ENCODE data around the gene DNAJC16.

The DNAJC16 gene

DNA sequence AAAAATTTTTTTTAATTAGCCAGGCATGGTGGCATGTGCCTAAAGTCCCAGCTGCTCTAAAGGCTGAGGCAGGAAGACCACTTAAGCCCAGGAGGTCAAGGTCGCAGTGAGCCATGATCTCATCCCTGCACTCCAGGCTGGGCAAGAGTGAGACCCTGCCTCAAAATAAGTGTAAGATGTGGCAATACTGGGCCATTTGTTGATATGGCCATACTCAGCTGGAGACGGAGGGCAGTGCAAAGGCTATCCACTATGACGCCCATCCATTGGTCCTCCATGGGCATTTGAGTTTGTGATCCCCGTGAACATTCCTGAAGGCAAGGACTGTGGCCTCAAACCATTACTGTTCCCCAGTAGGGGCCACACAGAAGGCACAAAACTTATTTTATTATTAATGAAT, 4.1 kb upstream of the DNAJC16 start:
- no peak for DNase-seq (ENCODE audit: low read depth)
- TF ChIP-seq, protein P1, sequence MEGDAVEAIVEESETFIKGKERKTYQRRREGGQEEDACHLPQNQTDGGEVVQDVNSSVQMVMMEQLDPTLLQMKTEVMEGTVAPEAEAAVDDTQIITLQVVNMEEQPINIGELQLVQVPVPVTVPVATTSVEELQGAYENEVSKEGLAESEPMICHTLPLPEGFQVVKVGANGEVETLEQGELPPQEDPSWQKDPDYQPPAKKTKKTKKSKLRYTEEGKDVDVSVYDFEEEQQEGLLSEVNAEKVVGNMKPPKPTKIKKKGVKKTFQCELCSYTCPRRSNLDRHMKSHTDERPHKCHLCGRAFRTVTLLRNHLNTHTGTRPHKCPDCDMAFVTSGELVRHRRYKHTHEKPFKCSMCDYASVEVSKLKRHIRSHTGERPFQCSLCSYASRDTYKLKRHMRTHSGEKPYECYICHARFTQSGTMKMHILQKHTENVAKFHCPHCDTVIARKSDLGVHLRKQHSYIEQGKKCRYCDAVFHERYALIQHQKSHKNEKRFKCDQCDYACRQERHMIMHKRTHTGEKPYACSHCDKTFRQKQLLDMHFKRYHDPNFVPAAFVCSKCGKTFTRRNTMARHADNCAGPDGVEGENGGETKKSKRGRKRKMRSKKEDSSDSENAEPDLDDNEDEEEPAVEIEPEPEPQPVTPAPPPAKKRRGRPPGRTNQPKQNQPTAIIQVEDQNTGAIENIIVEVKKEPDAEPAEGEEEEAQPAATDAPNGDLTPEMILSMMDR (IDR thresholded peaks at IDR 0.05; ENCODE audit: control insufficient read depth, insufficient read depth, low read depth, low read length, missing control alignments), result no peak
- H3K4me3 ChIP-seq (ENCODE audit: control insufficient read depth, low read depth, low read length), result no peak overlapping the region

DNA sequence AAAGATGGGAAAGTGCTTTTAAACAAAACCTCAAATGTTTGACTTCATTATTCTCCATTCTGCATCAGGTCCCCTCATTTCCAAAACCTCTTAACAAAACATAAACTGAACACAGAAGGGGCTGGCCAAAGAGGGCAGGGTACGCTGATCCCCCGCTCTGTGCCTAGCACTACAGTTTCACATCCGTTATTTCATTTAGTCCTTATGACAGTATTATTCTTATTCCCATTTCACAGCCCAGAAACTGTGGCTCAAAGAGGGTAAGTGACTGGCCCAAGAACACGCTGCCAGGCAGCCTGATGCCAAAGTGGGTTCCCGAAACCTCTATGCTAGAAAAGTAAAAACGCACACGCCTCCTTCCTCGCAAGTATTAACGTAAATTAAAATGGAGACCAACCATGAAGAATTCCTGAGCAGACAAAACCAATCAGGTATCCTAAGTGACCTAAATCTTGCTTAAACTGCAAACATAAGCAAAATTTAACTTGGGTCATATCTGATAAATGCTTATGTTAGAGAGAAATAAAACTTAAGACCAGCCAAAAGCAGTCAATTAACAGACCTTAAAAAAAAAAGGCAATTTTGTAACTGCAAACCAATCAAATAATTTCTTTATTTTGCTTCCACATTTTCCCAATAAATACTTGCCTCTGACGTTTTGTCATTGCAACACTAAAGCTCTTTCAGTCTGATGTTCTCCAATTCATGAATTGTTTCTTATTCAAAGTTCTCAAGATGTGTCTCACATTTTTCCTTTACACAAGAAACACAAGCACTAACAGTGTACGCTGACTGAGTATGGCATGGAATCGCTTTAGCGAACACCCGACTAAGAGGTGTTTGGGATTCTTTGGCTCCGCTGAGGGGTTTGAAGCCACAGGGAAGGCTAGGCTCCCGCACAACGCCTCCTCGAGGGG, 3.3 kb upstream of the DNAJC16 start:
- peak overlapping the region; percentile 90 for H3K4me3 ChIP-seq (ENCODE audit: control insufficient read depth, low read depth, low read length)
- no peak for DNase-seq (ENCODE audit: low read depth)

DNA sequence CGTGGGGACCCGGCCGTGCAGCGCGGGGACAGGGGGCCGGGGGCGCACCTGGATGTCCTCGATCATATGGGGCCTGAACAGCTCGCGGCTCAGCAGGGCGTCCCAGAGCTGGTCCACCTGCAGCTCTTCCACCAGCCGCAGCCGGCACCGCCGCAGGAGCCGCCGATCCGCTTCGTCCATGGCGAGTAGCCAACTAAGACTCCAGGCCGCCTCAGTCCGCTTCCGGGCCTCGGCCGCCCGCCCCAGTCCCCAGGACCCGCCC, 2.7 kb upstream of the DNAJC16 start, which contains the start of gene CASP9:
TSS of gene CASP9 (minus strand) at position 195 of the 262 bp plus-strand sequence. CDS start at position 180, 15 bp downstream.
- no peak for DNase-seq (ENCODE audit: low read depth)
- peak within 1 kb of the TSS; percentile 90 for H3K4me3 ChIP-seq (ENCODE audit: control insufficient read depth, low read depth, low read length)
- TF ChIP-seq, protein P1 (IDR thresholded peaks at IDR 0.05; ENCODE audit: control insufficient read depth, insufficient read depth, low read depth, low read length, missing control alignments), result no peak

More for the DNA sequence above, 3.3 kb upstream of the DNAJC16 start:
- TF ChIP-seq, protein P1 (IDR thresholded peaks at IDR 0.05; ENCODE audit: control insufficient read depth, insufficient read depth, low read depth, low read length, missing control alignments), result no peak

DNA sequence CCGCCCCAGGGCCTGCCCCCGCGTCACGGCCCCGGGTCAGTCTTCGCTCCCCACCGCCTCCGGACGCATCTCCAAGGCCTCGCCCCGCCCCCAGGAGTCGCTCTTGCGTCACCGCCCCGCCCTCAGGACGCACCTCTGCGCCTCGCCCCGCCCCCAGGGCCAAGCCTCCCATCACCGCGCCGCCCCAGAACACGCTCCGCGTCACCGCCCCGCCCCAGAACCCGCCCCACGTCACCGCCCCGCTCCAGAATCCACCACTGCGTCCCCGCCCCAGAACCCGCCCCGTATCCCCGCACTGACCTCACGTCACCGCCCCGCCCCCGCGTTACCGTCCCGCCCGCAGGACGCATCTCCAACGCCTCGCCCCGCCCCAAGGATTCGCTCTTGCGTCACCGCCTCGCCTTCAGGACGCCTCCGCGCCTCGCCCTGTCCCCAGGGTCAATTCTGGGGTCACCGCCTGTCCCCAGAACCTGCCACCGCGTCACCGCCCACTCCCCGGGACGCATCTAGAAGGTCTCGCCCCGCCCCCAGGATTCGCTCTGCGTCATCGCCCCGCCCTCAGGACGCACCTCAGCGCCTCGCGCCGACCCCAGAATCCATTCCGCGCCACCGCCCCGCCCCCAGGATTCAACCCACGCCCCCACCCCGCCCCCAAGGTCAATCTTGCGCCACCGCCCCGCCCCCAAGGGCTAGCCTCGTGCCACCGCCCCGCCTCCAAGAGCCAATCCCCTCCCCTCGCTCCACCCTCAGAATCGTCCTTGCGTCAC, 2.2 kb upstream of the DNAJC16 start:
- H3K4me3 ChIP-seq (ENCODE audit: control insufficient read depth, low read depth, low read length), result peak overlapping the region; percentile 90
- TF ChIP-seq, protein P1 (IDR thresholded peaks at IDR 0.05; ENCODE audit: control insufficient read depth, insufficient read depth, low read depth, low read length, missing control alignments), result no peak
- peak; percentile 75 for DNase-seq (ENCODE audit: low read depth)

DNA sequence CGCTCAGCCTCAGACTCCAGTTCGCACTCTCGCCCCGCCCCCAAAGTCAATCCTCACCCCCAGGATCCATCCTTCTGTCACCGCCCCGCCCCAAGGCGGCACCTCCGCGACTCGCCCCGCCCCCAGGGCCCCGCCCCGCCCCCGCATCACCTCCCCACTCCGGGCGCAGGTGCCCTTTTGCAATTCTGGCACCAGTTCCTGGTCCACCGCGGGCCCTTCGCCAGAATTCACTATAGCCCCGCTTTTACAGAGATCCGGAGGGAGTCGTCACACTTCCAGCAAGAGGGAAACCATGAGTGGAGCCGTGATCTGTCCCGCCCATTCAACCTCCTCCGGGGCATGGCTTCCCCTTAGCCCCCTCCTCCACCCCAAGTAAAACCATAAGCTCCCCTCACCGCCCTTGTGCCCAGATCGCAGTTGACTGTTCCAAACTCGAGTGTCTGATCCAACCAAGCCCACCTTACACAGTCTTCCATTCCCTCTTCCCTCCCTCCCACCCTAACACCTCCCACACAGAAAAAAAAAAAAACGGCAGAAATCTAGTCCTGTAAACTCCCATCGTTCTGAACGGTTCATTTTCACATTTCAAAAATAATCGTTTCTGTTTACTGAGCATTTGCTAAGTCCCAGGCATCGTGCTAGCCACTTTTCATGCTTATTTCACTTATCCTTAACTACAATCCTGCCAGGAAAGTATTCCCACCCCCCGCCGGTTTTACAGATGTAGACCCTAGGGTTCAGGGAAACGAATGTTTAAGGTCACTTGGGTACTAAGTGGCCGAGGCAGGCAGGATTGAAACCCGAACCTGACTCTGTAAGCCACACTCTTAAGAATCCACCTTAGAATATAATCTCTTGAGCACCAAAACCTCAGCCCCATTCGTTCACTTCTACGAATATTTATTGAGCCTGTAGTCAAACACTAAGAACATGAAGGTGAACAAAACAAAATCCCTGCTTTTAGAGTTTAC, 1.3 kb upstream of the DNAJC16 start:
- DNase-seq (ENCODE audit: low read depth), result peak; percentile 94
- TF ChIP-seq, protein P1 (IDR thresholded peaks at IDR 0.05; ENCODE audit: control insufficient read depth, insufficient read depth, low read depth, low read length, missing control alignments), result no peak
- H3K4me3 ChIP-seq (ENCODE audit: control insufficient read depth, low read depth, low read length), result peak overlapping the region; percentile 57

DNA sequence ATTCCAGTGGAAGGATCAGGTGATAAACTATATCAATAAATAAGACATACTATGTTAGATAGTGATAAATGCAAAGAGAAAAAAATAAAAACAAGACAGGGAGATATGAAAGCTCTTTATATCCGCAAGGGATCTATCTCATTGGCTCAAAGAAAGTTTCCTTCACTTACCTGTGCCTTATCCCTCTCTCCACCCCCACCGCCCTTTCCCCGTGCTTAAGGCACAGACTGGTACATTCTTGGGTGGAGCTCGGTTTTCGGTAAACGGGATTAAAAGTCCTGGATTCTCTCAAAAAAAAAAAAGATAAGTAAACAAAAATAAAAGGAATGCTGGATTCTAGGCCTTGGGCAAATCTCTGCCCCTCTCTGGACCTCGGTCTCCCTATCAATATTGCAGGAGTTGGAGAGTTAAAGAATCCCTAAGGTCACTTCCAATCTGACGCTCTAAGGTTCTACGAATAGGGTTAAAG, 593 bp upstream of the DNAJC16 start:
- H3K4me3 ChIP-seq (ENCODE audit: control insufficient read depth, low read depth, low read length), result peak overlapping the region; percentile 27
- TF ChIP-seq, protein P1 (IDR thresholded peaks at IDR 0.05; ENCODE audit: control insufficient read depth, insufficient read depth, low read depth, low read length, missing control alignments), result peak; percentile 11
- no peak for DNase-seq (ENCODE audit: low read depth)

Measured in AG09309 (cell line).